OCI-M1 (cell line): ENCODE measurements around the gene NFATC2.

Experiments
- DNase-seq: peaks from one replicate; lab custom pipeline; 2025; lab: John Stamatoyannopoulos, UW

NFATC2 gene

DNA sequence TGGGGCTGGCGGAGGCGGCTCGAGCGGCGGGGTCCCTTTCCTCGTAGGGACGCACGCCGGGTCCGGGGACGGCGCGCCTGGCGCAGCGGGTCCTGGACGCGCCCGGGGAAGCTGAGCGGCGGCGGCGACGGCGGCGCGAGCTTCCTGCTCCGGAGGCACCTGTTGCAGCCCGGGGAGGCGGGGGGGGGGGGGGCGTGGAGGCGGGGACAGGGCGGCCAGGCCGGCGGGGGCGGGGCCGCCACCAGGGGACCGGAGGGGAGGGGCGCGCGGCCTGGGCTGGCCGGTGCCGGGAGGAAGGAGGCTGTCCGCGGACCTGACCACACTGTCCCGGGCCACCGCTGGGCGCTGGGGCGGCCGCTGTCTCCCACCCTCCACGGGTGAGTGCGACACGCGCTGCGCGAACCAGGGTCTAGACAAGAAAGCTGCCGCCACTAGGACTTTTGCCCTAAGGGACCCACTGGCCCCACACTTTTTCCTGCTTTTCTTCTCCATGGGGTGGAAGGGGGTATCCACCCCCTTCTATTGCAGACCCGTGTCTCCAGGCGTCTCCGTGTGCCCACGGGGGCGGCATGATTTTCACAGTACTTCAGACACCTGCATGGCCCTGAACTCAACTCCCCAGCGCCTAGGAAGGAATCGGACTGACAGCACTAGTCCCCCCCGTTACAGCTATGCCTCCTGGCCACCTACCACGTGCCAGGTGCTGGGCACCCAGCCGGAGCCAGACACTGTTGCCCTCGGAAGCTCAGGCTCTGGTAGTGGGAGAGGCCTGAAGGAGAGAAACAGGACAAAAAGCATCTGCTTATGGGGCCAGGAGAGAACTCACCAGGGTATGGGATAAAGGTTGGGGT is at the start of gene NFATC2:
NFATC2 (minus strand) TSS at position 149 of the 851 bp plus-strand sequence. CDS start 220 bp downstream, outside the sequence.
- peak; percentile 54 for DNase-seq

- DNase-seq: no peak
These were observed 49.4 kb upstream of the NFATC2 start for GRCh38 chr20:51591871-51592270.

DNA sequence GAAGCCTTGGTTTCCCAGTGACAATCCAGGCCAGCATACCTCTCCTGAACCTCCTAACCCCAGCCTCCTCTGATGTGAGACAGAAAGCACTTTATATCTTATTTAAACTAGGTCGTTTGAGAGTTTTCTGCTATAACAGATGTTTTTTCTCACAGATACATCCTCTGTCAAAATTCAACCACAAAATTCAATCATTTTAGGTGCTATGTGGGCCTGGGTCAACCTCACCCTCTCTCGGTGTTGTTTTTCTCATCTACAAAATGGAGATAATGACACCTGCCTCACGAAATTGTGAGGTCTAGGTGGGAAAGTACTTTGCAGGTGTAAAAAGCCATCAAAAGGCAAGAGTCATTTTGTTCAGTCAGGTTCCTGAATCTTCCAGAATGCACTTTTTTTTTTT is 46.2 kb upstream of the NFATC2 start:
- DNase-seq: no peak

- no peak for DNase-seq
These were observed 44.6 kb upstream of the NFATC2 start for GRCh38 chr20:51587145-51587544.

- DNase-seq: peak; percentile 15
These were observed 43.5 kb upstream of the NFATC2 start for GRCh38 chr20:51586005-51586440.

DNA sequence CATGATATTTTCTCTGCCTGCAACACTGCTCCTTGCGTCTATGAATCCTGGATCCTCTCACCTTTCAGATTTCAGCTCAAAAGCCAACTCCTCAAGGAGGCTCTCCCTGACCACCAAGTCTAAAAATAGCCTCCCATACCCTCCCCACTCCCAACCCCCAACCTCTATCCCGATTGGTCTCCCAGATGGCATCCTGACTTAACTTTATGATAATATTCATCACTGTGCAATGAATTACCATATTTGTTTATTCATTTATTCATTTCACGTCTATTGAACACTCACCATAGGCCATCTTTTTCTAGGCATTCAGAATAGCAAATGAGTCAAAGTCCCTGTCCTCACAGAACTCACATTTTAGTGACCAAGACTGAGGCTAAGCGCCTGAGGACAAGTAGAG is 42.6 kb upstream of the NFATC2 start:
- DNase-seq: no peak

DNA sequence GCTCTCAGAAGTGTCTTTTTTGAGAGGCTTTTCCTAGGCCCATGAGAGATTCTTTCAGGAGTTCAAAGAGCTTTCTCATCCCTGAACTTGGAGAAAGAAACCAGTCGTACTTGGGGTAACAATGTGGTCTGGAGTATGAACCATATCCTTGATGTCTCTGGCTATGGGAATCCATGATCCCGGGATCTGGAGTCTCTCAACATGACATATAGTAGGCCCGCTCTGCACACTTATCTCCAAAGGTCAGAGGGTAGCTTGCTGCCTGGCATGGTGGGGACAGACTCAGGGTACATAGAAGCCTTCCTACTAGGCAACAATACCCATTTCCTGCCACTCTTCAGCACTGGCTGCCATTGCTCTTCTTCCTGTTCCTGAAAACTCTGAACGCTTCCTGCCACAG is 42.2 kb upstream of the NFATC2 start:
- DNase-seq: no peak

- no peak for DNase-seq
These were observed 41.6 kb upstream of the NFATC2 start for GRCh38 chr20:51584116-51584515.

GRCh38 chr20:51583499-51583898 is 41.0 kb upstream of the NFATC2 start:
- no peak for DNase-seq

DNA sequence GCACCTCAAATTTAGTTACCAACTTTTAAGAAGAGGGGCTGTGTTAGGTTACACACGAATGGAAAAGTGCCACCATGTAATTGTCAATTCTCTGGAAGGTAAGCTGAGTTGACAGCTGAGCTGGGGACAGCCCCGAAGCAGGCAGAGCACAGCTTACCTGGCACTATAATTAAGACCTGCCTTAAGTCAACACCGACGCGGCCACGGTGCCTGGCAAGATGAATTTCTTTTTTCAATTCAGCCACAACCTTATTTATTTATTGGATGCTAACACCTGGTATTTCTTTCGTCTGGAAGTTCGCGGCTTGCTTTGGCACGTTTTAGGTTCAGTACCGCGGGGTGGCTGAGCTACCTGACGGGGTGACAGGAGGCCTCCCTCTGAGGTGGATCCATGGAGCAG is 40.6 kb upstream of the NFATC2 start:
- DNase-seq: no peak

GRCh38 chr20:51581571-51581970 is 39.1 kb upstream of the NFATC2 start:
- no peak for DNase-seq

GRCh38 chr20:51579137-51579536 is 36.6 kb upstream of the NFATC2 start:
- no peak for DNase-seq

GRCh38 chr20:51578145-51578459 is 35.6 kb upstream of the NFATC2 start:
- no peak for DNase-seq

- no peak for DNase-seq
These were observed 35.1 kb upstream of the NFATC2 start for GRCh38 chr20:51577432-51578144.

- DNase-seq: no peak
These were observed 33.0 kb upstream of the NFATC2 start for GRCh38 chr20:51575486-51575885.

- DNase-seq: no peak
These were observed 31.9 kb upstream of the NFATC2 start for GRCh38 chr20:51574248-51575033.

DNA sequence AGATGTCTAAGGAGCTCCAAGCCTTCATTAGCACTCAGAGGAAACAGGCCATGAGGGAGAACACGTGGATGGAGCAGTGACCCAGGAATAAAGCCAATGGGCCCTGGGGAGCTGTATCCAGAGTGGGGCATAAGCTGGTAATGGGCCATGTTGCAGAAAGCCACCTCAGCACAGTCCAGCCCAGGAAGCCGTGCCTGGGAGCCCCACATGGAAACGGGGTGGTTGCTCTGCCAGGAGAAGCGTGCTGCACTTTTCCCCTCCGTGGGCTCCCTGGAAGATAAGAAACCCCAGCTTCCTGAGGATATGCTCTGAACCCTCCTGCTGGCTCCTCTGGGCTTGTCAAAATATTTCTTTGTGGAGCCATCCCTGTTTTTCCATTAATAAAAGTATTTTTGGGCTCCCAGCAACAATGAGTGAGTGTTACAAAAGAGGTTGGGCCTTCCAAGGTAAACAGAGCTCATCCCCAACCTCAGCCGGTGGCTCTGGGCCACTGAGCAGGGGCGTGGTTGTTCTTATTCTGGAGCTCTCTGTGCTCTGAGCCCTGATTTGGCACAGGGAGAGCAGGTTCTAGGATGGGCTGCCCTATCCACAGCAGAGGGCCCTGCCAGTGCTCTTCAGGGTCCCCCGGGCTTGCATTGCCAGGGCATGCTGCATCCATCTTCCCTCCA is 31.2 kb upstream of the NFATC2 start:
- no peak for DNase-seq

- DNase-seq: no peak
These were observed 28.9 kb upstream of the NFATC2 start for GRCh38 chr20:51571460-51571794.

DNA sequence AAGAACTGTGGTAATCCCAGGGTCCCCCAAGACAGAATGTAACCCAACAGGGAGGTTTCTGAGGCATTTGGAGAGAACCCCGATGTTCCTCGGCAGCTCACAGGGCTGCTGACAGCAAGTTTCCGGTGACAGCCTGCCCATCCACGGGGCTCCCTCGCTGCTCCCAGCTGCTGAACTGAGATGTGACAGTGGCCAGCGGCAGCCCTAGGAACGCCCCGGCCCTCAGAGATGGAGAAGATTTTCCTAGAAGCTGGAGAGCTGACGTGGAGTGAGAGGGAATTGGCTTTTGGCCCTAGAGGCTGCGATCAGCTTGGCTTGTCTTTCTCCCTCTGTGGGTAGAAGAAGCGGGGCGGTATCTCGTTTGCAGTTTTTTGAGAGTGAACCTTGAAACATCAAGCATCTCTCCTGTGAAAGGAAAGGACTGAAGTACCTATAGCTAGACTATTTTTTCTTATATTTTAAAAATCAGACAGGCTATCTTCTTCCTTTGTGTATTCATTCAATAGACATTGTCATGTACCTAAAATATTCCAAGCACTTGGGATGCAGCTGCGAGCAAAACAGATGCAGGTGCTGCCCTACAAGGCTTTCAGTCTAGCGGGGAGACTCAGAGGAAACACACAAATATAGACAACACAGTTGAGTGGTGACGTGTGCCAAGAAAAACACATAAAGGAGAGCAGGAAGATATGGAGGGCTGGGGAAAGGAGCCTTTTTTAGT is 28.4 kb upstream of the NFATC2 start:
- no peak for DNase-seq

DNA sequence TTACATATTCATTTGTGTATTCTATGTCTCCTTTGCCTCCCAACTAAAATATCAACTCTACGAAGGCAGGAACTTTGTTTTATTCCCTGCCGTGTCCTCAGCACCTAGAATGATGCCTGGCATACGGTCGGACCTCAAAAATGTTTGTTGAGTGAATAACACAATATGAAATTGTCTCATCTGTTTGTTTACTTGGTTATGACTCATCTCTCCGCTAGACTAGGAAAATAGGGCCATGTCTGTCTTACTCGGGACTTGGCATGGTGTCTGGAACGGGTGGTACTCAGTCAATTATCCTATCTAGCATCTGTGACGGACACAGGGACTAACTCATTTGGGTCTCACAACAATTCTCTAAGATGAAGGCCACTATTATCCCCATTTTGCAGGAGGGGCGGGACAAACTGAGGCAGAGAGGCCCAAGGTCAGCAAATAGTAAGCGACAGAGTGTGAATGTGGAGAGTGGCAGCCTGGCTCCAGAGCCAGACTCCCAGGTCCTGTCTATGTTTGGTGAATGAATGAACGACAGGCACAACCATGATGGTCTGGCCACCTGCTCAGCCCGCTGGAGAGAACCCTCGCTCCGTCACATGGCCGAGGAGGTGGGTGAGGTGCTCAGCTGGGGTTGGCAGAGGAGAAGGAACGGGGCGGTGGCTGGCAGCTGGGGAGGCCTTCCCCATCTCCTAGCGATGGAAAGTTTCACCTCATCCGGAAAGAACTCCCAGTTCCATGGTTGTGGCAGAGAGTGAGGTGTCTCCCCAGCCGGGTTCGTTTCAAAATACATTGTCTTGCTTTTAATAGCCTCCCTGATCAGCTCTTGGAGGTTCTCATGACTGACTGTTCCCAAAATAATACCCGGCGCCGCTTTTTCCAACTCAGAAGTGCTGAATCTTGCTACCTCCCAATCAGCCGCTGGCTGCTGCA is 27.6 kb upstream of the NFATC2 start:
- DNase-seq: no peak
